Neuronal stem cell (in vitro differentiated cells): ENCODE data around the gene AEN.

Experiments used
- DNase-seq: peaks from one replicate; pipeline ENCODE4 v3.0.0-alpha.2; 2013; ENCODE audit warnings: low spot score
- H2AFZ ChIP-seq: one replicate; pipeline ENCODE4 v1.6.1; 2013; ENCODE audit warnings: mild to moderate bottlenecking, low read length, inconsistent platforms
- H2AK5ac ChIP-seq: 2 replicates; pipeline ENCODE4 v1.6.1; 2013; ENCODE audit warnings: low read depth, mild to moderate bottlenecking, inconsistent platforms, low read length, moderate library complexity, mixed read lengths
- H2BK120ac ChIP-seq: 2 replicates; pipeline ENCODE4 v1.6.1; 2013; ENCODE audit warnings: low read depth, mild to moderate bottlenecking, inconsistent platforms, low read length, moderate library complexity, mixed read lengths
- H2BK12ac ChIP-seq: one replicate; pipeline ENCODE4 v1.6.1; 2013; ENCODE audit warnings: low read length, inconsistent platforms
- H2BK15ac ChIP-seq: 2 replicates; pipeline ENCODE4 v1.6.1; 2013; ENCODE audit warnings: mild to moderate bottlenecking, low read length, inconsistent platforms, mixed read lengths
- H2BK5ac ChIP-seq: one replicate; pipeline ENCODE4 v1.6.1; 2013; ENCODE audit warnings: inconsistent platforms, mild to moderate bottlenecking, low read length, moderate library complexity
- H3K14ac ChIP-seq: one replicate; pipeline ENCODE4 v1.6.1; 2013; ENCODE audit warnings: low read length, inconsistent platforms
- H3K18ac ChIP-seq: 2 replicates; pipeline ENCODE4 v1.6.1; 2013; ENCODE audit warnings: low read length, inconsistent platforms
- H3K23ac ChIP-seq: 2 replicates; pipeline ENCODE4 v1.6.1; 2013; ENCODE audit warnings: low read depth, mild to moderate bottlenecking, mixed read lengths, low read length, inconsistent platforms; ENCODE audit not compliant: poor library complexity
- H3K27ac ChIP-seq: replicated peaks from 3 replicates; pipeline ENCODE4 v1.5.1; 2013; ENCODE audit warnings: low read length, inconsistent platforms
- H3K27me3 ChIP-seq, 3 experiments: 2 replicates each; pipeline ENCODE4 v1.6.1; 2013; ENCODE audit warnings: low read length in 3 of 3, mild to moderate bottlenecking in 2 of 3, inconsistent platforms in 1 of 3, low read depth in 1 of 3, mixed read lengths in 1 of 3, moderate library complexity in 1 of 3; ENCODE audit not compliant: control insufficient read depth in 3 of 3, insufficient read depth in 3 of 3
- H3K36me3 ChIP-seq, 2 donors: replicated peaks in 1 of 2; 2 replicates each; pipeline ENCODE4 v1.6.1; 2013; ENCODE audit warnings: low read length in 2 of 2; ENCODE audit not compliant: control insufficient read depth in 2 of 2, insufficient read depth in 2 of 2
- H3K4ac ChIP-seq: 2 replicates; pipeline ENCODE4 v1.6.1; 2013; ENCODE audit warnings: inconsistent platforms, mild to moderate bottlenecking, low read length, moderate library complexity
- H3K4me1 ChIP-seq, 2 donors: 1 replicate in 1 of 2; 2 replicates in 1 of 2; pipeline ENCODE4 v1.6.1; 2013; ENCODE audit warnings: low read length in 2 of 2, low read depth in 1 of 2; ENCODE audit not compliant: control insufficient read depth in 2 of 2, insufficient read depth in 1 of 2
- H3K4me2 ChIP-seq: one replicate; pipeline ENCODE4 v1.6.1; 2013; ENCODE audit warnings: mild to moderate bottlenecking, low read length, inconsistent platforms; ENCODE audit not compliant: insufficient read depth, poor library complexity, severe bottlenecking
- H3K4me3 ChIP-seq, 2 donors: 2 replicates each; pipeline ENCODE4 v1.5.1; 2013; ENCODE audit warnings: low read length in 2 of 2, mild to moderate bottlenecking in 2 of 2, inconsistent platforms in 1 of 2, moderate library complexity in 1 of 2
- H3K79me1 ChIP-seq: one replicate; pipeline ENCODE4 v1.6.1; 2013; ENCODE audit warnings: low read depth, mild to moderate bottlenecking, inconsistent platforms, low read length, moderate library complexity
- H3K9ac ChIP-seq: one replicate; pipeline ENCODE4 v1.6.1; 2013; ENCODE audit warnings: mild to moderate bottlenecking, low read depth, low read length, inconsistent platforms; ENCODE audit not compliant: poor library complexity
- H3K9me3 ChIP-seq, 2 donors: replicated peaks in 1 of 2; 2 replicates each; pipeline versions ENCODE3 to v1.6.1; 2013; ENCODE audit warnings: low read length in 2 of 2, mild to moderate bottlenecking in 2 of 2, inconsistent platforms in 1 of 2, low read depth in 1 of 2, mixed read lengths in 1 of 2, moderate library complexity in 1 of 2; ENCODE audit not compliant: control insufficient read depth in 2 of 2, insufficient read depth in 1 of 2
- H4K8ac ChIP-seq: one replicate; pipeline ENCODE4 v1.6.1; 2013; ENCODE audit warnings: low read depth, mild to moderate bottlenecking, inconsistent platforms, low read length, moderate library complexity
- H4K91ac ChIP-seq: one replicate; pipeline ENCODE4 v1.6.1; 2013; ENCODE audit warnings: low read length, low read depth, mild to moderate bottlenecking, inconsistent platforms; ENCODE audit not compliant: poor library complexity
- WGBS, 2 donors: extraction: QIAGEN DNeasy Blood & Tissue Kit; methylation state at CpG; one replicate each; pipeline ENCODE4 v1.1.7; 2013; ENCODE audit warnings: missing lambda C conversion rate in 2 of 2, mixed read lengths in 1 of 2; ENCODE audit not compliant: insufficient read length in 2 of 2, insufficient replicate concordance in 1 of 2; ENCODE audit errors: extremely low coverage in 2 of 2; 5-methylcytosine and 5-hydroxymethylcytosine counted together

AEN gene

DNA sequence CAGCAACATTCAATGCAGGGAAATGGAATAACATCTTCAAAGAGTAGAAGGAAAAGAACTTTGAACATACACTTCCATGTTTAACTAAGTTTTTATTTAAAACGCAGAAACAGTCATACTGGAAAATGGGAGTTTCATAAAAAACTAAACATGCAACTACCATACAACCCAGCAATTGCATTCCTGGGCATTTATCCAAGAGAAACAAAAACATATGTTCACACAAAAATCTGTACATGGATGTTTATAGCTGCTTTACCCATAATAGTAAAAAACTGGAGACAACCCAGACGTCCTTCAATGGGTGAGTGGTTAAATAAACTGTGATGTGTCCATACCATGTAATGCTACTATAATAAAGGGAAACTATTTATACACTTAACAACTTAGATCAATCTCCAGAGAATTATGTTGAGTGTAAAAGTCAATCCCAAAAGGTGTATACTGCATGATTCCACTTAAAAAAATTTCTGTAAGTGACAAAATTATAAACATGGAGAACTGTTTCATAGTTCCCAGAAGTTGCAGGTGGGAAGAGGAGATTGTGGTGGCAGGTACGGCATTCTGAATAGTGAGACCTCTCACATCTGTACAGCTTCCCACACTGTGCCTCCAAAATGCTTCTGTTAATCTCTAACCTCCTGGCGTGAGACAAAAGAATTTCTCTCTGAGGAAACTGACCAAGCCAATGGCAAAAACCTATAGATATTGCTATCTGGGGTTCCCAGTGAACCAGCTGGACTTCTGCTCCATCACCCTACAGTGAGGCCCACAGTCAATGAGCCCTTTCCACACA is 40.8 kb downstream of the AEN start:
- no peak overlapping the region for H3K4me2 ChIP-seq
- no peak overlapping the region for H3K4me3 ChIP-seq
- no peak overlapping the region for H3K14ac ChIP-seq
- H3K9me3 ChIP-seq, result peaks cover 0 to 2% of the 10 kb centered on the region in 2 donors
- H3K18ac ChIP-seq, result no peak overlapping the region
- no peak overlapping the region for H2AK5ac ChIP-seq
- H2BK120ac ChIP-seq, result no peak overlapping the region
- H4K8ac ChIP-seq, result no peak overlapping the region
- no peak overlapping the region for H2BK5ac ChIP-seq
- H3K27ac ChIP-seq, result no peak overlapping the region
- no peak overlapping the region for H2AFZ ChIP-seq
- no peak overlapping the region for H3K9ac ChIP-seq
- H3K4me1 ChIP-seq, result peaks cover 0 to 2% of the 10 kb centered on the region in 2 donors
- H4K91ac ChIP-seq, result no peak overlapping the region
- H3K4ac ChIP-seq, result no peak overlapping the region
- no peak for DNase-seq
- peaks cover 0 to 13% (median 0%) of the 10 kb centered on the region in 3 experiments for H3K27me3 ChIP-seq
- no peaks in the 10 kb centered on the region for H3K36me3 ChIP-seq
- no peak overlapping the region for H3K23ac ChIP-seq
- no CpG with 5 or more reads among the region's 4 CpGs for WGBS, 2 donors
- no peak overlapping the region for H2BK15ac ChIP-seq
- H3K79me1 ChIP-seq, result no peaks in the 10 kb centered on the region
- H2BK12ac ChIP-seq, result no peak overlapping the region

DNA sequence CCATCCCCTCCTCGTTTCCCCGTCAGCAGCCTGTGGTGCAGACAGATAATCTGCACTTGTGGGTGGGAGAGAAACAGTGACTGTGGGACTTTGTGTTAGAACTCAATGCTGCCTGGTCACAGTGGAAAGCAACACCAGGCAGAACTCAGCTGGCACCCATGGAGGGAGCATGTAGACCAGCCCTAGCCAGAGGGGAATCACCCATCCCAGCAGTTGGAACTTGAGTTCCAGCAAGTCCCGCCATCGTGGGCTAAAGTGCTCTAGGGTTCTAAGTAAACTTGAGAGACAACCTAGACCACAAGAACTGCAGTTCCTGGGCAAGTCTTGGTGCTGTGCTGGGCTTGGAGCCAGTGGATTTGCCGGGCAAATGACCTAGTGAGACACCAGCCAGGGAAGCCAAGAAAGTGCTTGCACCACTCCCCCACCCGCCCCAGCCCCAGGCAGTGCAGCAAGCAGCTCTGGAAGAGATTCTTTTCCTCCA is 42.0 kb downstream of the AEN start:
- Histone ChIP-seq H2AFZ (no peak overlapping the region), H2BK15ac (no peak overlapping the region), H2AK5ac (no peak overlapping the region), H3K9me3 (peaks cover 0 to 2% of the 10 kb centered on the region in 2 donors), H2BK12ac (no peak overlapping the region), H3K4me3 (no peak overlapping the region), H3K18ac (no peak overlapping the region), H4K91ac (no peak overlapping the region), H3K4me1 (peaks cover 0 to 2% of the 10 kb centered on the region in 2 donors), H3K4ac (no peak overlapping the region), H3K14ac (no peak overlapping the region), H4K8ac (no peak overlapping the region), H3K9ac (no peak overlapping the region), H3K36me3 (no peaks in the 10 kb centered on the region), H2BK120ac (no peak overlapping the region), H3K23ac (no peak overlapping the region), H3K4me2 (no peak overlapping the region), H3K27me3 (peaks cover 0 to 13% (median 0%) of the 10 kb centered on the region in 3 experiments), H2BK5ac (no peak overlapping the region), H3K27ac (no peak overlapping the region), H3K79me1 (no peaks in the 10 kb centered on the region)
- no peak for DNase-seq
- WGBS, 2 donors, result no CpG with 5 or more reads among the region's 6 CpGs

GRCh38 chr15:88664151-88664778 is 43.1 kb downstream of the AEN start:
- H3K9ac ChIP-seq, result no peak overlapping the region
- H3K27ac ChIP-seq, result no peak overlapping the region
- H3K9me3 ChIP-seq, result peaks cover 0 to 2% of the 10 kb centered on the region in 2 donors
- peaks cover 0 to 5% (median 0%) of the 10 kb centered on the region in 3 experiments for H3K27me3 ChIP-seq
- no peak overlapping the region for H3K4me3 ChIP-seq
- no peak overlapping the region for H3K4ac ChIP-seq
- H3K23ac ChIP-seq, result no peak overlapping the region
- no peak overlapping the region for H2AFZ ChIP-seq
- H2BK5ac ChIP-seq, result no peak overlapping the region
- H3K14ac ChIP-seq, result no peak overlapping the region
- H4K91ac ChIP-seq, result no peak overlapping the region
- no peak overlapping the region for H2BK12ac ChIP-seq
- H3K79me1 ChIP-seq, result no peaks in the 10 kb centered on the region
- no peak overlapping the region for H3K4me2 ChIP-seq
- H3K4me1 ChIP-seq, result no peaks in the 10 kb centered on the region
- H2AK5ac ChIP-seq, result no peak overlapping the region
- no peak overlapping the region for H2BK15ac ChIP-seq
- WGBS, 2 donors, result no CpG with 5 or more reads among the region's 7 CpGs
- no peak overlapping the region for H4K8ac ChIP-seq
- no peaks in the 10 kb centered on the region for H3K36me3 ChIP-seq
- no peak for DNase-seq
- peak overlapping the region; percentile 46 for H3K18ac ChIP-seq
- no peak overlapping the region for H2BK120ac ChIP-seq

- H3K18ac ChIP-seq, result no peak overlapping the region
- no peak overlapping the region for H3K14ac ChIP-seq
- no peak overlapping the region for H3K23ac ChIP-seq
- no CpG with 5 or more reads among the region's 4 CpGs for WGBS, 2 donors
- H2AFZ ChIP-seq, result no peak overlapping the region
- H2AK5ac ChIP-seq, result no peak overlapping the region
- no peak overlapping the region for H3K9ac ChIP-seq
- H3K9me3 ChIP-seq, result no peaks in the 10 kb centered on the region
- H3K79me1 ChIP-seq, result no peaks in the 10 kb centered on the region
- H3K4me3 ChIP-seq, result no peak overlapping the region
- no peaks in the 10 kb centered on the region for H3K4me1 ChIP-seq
- no peak overlapping the region for H3K27ac ChIP-seq
- H2BK5ac ChIP-seq, result no peak overlapping the region
- H2BK12ac ChIP-seq, result no peak overlapping the region
- H2BK120ac ChIP-seq, result no peak overlapping the region
- H4K8ac ChIP-seq, result no peak overlapping the region
- no peaks in the 10 kb centered on the region for H3K36me3 ChIP-seq
- H4K91ac ChIP-seq, result no peak overlapping the region
- peaks cover 0 to 4% (median 0%) of the 10 kb centered on the region in 3 experiments for H3K27me3 ChIP-seq
- H3K4ac ChIP-seq, result no peak overlapping the region
- DNase-seq, result no peak
- no peak overlapping the region for H3K4me2 ChIP-seq
- H2BK15ac ChIP-seq, result no peak overlapping the region
Measured at GRCh38 chr15:88674661-88675060, 53.5 kb downstream of the AEN start.
